GM10847 (cell line): ENCODE results near the gene COL9A1.

Experiments used
- POLR2A ChIP-seq: IDR thresholded peaks from 2 replicates; pipeline ENCODE4 v1.6.1; 2011; ENCODE audit not compliant: insufficient read length; ENCODE audit errors: extremely low read depth

COL9A1 gene

GRCh38 chr6:70257768-70258273, 45.1 kb downstream of the COL9A1 start:
- no peak for TF ChIP-seq POLR2A

DNA sequence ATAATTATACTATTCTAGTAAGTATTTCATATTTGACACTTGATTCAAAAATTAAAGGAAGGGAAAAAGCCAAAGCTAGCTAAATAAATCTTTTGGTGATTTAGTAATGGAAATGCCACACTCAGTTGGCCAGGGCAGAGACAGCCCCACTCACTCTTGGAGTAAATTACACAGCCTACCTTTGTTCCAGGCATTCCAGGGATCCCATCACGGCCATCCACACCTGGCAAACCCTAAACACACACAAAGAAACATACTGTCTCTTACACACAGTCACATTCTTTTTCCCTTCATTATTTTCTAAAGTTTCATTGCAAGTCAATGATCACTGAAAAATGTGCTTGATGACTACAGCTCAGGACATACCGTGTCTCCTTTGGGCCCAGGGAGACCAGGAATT, 48.1 kb downstream of the COL9A1 start:
- no peak for TF ChIP-seq POLR2A

DNA sequence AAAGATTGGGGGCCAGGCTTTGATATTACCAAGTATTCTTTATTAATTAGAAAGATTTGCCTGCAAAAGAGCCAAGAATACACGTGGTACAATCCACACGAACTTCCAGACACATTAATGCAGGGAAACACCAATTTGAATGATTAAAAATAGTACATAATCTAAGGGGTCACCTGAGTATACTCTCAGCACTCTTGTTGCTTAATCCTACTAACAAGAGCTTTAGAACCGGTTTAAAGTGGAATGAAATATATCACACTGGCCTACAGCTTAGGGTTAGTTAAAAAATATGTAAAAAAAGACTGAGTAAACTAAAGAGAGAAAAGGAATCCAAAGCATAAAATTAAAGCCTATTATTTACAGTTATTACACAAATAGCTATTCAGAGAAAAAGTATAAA, 49.0 kb downstream of the COL9A1 start:
- TF ChIP-seq POLR2A: no peak

- no peak for TF ChIP-seq POLR2A
These were observed 50.3 kb downstream of the COL9A1 start for GRCh38 chr6:70252604-70253003.

DNA sequence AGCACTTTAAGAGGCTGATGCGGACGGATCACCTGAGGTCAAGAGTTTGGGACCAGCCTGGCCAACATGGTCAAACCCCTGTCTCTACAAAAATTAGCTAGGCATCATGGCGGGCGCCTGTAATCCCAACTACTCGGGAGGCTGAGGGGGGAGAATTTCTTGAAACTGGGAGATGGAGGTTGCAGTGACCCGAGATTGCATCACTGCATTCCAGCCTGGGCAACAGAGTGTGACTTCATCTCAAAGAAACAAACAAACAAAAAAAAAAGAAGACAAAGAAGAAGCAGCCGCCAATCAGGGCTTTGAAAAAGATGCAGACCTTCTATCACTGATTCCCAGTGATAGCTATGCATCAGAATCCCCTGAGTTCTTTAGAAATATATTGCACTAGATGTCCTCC, 56.8 kb downstream of the COL9A1 start:
- no peak for TF ChIP-seq POLR2A

DNA sequence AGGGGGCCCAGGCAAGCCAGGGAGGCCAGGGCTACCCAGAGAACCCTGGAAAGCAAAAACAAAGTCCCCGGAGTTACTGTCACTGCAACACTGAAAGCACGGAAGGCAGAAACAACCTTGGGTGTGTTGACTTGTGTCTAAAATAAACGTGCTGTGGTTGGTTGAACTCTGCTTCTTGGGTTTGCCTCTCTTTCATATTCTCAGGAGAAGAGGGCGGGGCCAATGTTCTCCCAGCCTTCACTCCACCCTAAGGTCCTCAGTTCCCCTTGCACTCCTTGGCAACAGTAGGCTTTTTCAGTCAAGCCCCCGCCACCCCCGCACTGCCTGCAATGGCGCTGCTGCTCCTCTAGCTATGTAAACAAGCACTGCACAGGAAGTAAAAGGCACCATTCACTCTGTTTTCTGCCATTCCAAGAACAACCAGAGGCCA, 60.9 kb downstream of the COL9A1 start:
- TF ChIP-seq POLR2A: no peak

GRCh38 chr6:70241031-70241430, 61.9 kb downstream of the COL9A1 start:
- no peak for TF ChIP-seq POLR2A

GRCh38 chr6:70236343-70236742, 66.5 kb downstream of the COL9A1 start:
- no peak for TF ChIP-seq POLR2A

DNA sequence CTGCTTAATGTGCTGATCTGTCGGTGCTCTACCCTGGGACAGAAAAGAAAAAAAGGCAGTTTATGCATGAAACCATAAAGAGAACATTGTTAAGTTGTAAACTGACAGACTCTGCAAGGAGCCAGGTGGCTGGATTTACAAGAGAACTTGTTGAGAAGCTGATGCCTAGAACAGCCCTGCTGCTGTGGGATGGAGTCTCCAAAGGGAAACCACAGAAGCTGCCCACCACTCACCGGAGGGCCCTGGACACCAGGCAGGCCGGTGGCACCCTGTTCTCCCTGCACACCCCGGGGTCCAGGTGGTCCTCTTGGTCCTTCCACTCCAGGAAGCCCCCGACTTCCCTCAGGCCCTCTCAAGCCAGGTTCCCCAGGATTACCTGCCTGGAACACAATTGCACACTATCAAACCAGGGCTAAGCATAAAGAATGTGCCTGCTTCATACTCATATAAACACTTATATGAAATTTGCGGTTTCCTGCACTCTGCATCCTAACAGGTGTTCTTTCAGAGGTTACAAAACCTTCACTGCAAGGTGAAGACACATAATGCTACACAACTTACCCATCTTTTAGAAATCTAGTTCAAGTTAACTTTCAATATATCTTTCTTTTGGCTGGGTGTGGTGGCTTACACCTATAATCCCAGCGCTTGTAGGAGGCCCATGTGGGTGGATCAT, 68.2 kb downstream of the COL9A1 start:
- no peak for TF ChIP-seq POLR2A

GRCh38 chr6:70231311-70231710, 71.6 kb downstream of the COL9A1 start:
- no peak for TF ChIP-seq POLR2A

DNA sequence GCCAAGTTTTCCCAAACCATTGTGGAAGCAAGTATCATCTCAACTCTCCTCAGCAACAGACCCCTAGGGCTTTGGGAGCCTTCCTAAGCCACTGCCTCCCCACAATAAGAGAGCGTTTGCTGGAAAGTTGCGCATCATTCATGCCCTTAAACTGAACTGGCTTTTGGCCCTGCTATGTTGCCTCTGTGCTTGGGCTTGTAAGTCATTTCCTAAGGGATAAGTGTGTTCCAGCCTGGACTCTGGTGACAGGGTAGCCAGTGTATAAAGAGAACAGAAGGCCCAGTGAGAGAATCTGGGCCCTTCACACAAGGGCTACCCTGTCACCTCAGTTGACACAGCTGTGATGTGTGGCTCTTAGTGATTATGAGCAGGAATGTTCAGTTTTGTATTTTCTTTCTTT, 77.8 kb downstream of the COL9A1 start:
- no peak for TF ChIP-seq POLR2A

- no peak for TF ChIP-seq POLR2A
These were observed 80.5 kb downstream of the COL9A1 start for GRCh38 chr6:70222439-70222749.

- TF ChIP-seq POLR2A: no peak
These were observed 81.0 kb downstream of the COL9A1 start for GRCh38 chr6:70221715-70222438.

- no peak for TF ChIP-seq POLR2A
These were observed 81.7 kb downstream of the COL9A1 start for GRCh38 chr6:70221025-70221714.

DNA sequence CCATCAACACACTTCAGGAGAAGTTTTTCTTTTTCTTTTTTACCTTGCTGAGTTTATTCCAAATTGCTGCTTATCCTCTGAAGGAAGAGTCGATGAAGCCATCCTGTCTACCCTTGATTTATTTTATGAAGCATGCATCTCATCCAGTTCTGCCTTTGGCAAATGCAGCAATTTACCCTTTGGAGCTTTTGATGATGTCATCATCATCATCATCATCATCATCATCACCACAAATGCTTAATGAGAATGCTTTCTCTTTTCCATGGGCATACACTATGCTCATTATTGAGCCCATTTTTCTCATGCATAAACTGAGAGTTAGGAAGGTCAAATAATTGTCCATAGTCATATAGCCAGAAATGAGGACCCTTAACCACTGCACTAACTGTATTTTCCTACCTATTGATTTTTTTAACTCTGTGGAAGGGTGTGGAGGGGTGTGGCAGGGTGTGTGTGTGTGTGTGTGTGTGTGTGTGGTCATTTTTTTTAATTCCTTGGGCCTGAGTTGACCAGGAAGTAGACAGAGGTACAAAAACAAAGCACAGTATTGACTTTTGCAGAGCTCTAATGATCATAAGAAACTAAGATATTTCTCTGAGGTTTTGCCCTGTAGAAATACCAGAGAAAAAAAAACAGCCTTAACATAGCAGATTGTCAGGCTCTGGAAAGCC, 82.8 kb downstream of the COL9A1 start:
- no peak for TF ChIP-seq POLR2A

- TF ChIP-seq POLR2A: no peak
These were observed 86.1 kb downstream of the COL9A1 start for GRCh38 chr6:70216767-70217166.
